HG03565 (cell line): ENCODE measurements around the gene ANKMY1.
A peak's percentile ranks its signal among the peaks of the same experiment; 100 is the strongest.

ENCODE experiments used
- ATAC-seq: cut with Tn5 transposase; IDR thresholded peaks from one replicate; pipeline ENCODE4 v1.9.1; 2021; ENCODE audit warnings: mild to moderate bottlenecking, moderate library complexity; ENCODE audit not compliant: unreplicated experiment

Gene ANKMY1

DNA sequence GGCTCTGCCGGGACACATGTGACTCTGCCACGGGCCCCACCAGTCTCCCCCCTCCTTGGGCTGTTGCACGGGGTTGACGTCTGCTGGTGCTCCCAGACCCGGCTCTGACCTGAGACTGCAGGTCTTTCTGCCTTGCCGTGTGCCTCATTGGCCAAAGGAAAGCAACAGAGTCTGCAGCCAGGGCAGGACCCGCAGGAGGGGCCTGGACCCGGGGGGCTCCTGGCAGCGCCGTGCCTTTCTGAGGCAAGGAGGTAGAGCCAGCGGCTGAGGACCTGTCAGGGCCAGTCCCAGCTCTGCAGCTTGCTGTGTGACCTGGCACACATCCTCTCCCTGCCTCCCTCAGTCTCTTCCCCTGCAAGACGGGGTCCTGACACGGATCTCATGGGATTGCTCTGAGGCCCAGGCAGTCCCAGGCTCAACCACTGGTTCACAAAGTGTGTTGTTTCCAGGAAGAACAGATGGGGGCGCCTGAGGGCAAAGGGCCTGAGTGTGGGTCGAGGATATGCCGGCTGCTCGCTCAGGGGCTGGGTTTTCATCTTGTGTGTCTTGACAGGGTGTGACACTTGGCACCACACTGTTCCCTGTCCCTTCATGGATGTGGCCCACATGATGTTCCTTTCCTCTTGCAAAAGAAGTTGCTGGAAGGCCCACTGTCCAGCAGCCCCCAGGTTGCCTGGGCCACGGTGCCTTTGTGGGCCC lies 37.7 kb upstream of the ANKMY1 start:
- ATAC-seq, result no peak

DNA sequence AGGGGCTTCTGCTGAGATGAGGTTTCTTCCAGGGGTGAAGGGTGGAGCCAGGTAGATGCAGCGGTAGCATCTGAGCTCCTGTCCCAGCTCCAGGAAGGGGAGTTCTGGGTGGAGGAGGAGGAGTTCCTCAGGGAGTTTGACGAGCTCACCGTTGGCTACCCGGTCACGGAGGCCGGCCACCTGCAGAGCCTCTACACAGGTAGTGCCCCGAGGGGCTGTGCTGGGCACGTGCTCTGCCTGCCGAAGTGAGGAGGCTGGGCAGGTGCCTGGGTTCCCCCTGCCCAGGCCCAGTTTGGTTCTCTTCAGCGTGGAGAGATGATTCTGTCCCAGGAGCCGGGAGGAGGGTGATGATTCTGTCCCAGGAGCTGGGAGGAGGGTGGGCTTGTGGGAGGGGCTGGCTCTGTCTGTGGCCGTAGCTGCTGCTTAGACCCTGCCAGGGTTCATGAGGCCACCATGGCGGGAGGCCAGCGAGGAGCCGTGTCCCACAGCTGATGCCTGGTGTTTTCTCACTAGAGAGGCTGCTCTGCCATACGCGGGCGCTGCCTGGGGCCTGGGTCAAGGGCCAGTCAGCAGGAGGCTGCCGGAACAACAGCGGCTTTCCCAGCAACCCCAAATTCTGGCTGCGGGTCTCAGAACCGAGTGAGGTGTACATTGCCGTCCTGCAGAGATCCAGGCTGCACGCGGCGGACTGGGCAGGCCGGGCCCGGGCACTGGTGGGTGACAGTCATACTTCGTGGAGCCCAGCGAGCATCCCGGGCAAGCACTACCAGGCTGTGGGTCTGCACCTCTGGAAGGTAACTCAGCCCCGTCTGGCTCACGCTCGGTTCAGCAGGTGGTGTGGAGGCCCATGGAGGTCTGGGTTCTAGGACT lies 37.0 kb upstream of the ANKMY1 start:
- ATAC-seq, result no peak

DNA sequence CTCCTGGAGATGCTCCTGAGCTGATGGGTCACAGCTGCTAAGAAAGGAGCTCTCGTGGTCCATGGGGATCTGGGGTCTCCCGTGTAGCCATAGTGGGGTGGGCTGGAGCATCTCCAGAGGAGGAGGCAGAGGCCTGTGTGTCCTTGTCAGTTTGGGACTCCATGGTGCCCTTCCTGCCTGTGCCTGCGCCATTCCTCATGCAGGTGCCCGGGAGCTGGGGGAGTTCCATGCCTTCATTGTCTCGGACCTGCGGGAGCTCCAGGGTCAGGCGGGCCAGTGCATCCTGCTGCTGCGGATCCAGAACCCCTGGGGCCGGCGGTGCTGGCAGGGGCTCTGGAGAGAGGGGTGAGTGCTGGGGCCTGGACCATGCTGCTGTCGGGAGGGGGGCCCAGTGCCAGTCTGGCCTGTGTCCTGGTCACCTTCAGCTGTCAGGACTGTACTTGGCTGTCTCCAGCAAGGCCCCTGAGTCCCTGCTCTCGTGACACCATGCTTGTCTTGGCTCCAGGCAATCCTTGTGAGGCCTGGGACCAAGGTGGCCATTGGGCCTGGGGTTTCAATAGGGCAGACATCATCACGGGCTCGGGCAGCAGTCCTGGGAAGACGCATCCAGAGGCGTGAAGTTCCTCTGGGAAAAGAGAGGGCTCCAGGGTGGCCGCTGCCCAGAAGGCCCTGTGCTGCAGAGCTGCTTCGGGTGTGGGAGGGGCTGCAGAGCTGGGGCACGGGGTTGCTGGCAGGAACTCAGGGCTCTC lies 36.1 kb upstream of the ANKMY1 start:
- ATAC-seq, result no peak

DNA sequence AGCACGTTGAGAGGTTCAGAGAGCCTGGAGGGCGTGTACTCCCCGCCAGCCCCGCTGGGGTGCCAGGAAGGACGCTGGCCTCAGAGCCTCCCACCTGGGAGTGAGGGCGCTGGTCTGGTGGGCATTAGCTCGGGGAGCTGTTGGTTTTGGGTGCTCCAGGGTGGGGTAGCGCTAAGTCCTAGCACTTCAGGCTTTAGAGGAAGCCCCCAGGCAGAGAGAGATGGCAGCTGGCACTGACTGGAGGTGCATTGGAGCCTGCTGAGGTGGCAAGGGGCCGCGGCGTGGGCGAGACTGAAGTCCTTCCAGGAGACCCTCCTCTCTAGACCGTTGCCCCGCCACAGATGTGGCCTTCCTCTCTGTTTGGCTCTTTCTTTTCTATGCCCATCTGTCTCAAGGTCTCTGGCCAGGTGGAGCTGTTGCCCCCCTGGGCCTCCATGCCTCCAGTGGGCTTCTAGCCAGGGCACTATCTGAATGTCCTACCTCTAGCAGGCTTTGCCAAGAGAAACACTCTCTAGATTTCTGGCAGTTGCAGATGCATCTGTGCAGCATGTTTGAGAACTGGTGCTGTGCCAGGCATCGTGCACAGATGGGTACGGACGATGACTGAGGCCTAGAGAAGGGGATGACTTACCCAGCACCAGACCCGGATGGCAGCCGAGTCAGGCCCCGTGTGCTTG lies 35.4 kb upstream of the ANKMY1 start:
- ATAC-seq, result no peak

DNA sequence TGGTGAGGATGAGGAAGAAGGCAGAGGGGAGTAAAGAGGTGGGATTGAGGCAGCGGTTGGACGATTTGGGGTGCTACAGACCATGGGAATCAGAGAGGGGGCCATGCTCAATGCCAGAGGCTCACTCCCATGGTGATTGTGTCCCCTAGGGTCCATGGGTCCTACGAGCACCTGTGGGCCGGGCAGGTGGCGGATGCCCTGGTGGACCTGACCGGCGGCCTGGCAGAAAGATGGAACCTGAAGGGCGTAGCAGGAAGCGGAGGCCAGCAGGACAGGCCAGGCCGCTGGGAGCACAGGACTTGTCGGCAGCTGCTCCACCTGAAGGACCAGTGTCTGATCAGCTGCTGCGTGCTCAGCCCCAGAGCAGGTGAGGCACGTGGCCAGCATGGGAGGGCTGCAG lies 34.0 kb upstream of the ANKMY1 start:
- no peak for ATAC-seq

DNA sequence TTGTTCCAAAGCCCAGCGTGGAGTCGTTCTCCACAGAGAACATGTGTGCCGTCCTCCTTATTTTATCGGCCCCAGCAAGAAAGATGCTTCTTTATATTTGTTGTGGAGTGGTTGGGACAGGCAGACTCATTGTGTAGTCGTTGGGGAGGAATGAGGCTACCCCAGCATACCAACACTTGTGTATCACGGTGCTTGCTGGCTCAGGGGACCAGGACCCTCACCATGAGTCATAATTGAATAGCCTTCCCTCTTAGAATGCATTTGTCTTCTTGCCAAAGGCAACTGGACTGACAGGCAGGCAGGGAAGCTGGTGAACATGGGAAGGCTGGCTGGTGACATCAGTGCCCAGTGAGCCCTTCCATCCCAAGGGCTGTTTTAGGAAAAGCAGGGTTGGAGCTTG lies 33.4 kb upstream of the ANKMY1 start:
- ATAC-seq, result no peak

DNA sequence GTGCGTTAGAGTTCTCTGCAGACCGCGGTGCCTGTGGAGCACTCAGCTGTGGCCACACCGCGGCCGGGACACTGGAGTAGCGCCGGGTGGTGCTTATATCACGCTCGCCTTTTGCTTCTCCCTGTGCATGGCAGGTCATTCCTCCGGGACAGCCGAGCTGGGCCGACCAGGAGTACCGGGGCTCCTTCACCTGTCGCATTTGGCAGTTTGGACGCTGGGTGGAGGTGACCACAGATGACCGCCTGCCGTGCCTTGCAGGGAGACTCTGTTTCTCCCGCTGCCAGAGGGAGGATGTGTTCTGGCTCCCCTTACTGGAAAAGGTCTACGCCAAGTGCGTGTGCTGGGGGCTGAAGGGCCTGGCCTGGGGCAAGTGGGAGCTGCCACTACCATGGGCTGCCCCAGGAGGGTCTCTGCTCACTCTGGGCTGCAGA lies 32.9 kb upstream of the ANKMY1 start:
- ATAC-seq, result no peak

DNA sequence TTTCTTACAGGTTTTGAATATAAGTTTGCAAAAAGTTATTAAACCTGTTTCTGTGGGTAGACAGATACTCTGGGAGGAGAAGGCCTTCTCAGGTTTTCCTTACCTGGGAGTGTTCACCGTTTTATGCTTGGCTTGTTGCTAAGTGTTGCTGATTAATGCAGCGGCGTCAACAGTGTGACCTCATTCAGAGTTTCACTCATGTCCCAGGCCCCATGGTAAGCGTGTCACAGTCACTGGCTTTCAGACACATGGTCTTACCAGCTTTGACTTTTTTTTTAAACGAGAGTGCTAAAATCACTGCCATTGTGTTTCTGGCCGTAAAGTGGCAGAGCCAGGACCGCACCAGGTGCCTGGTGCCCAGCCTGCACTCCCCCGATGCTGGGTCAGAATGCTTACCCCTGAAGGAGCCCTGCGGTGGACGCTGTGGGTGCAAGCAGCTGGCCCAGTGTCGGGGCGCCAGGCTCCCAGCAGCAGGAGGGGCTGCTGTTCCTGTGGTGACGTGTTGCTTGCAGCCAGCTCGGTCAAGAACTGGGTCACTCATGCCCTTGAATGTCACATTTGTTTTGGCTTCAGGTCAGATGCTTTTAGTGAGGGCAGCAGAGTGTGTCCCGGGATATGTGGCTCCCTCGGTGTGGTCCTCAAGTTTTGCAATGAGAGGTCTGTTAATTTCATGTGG lies 32.2 kb upstream of the ANKMY1 start:
- no peak for ATAC-seq

DNA sequence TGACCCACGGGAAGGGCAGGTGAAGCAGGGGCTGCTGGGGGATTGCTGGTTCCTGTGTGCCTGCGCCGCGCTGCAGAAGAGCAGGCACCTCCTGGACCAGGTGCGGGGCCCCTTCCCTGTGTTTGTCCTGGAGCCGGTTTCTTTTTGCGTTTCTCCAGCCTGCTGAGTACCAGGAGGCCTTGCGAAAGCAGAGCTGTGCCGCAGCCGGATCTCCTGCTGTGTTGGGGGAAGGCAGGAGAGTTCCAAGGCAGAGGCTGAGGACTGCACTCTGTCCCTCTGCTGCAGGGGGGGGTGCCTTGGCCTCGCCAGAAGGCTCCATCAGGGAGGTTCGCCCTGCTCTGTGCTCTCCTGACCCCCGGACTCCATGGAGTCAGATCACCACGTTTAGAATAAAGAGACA lies 31.6 kb upstream of the ANKMY1 start:
- ATAC-seq, result no peak

DNA sequence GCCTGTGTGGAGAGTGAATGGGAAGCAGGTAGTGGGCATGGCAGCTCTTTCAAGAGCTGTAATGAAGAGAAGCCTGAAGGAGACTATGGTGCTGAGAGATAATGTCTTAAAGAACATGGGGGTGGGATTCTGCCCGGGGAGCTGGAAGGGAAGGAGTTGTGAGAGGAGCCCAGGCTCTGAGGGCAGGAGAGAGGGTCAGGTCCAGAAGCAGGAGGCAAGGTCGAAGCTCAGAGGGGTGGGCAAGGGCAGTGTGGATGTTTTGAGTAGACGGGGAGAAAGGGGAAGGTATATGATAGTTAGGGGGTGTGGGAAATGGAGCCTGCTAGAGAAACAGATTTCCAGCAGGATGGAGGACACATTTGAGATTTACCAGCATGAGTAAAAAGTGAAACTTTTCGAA lies 30.9 kb upstream of the ANKMY1 start:
- no peak for ATAC-seq

DNA sequence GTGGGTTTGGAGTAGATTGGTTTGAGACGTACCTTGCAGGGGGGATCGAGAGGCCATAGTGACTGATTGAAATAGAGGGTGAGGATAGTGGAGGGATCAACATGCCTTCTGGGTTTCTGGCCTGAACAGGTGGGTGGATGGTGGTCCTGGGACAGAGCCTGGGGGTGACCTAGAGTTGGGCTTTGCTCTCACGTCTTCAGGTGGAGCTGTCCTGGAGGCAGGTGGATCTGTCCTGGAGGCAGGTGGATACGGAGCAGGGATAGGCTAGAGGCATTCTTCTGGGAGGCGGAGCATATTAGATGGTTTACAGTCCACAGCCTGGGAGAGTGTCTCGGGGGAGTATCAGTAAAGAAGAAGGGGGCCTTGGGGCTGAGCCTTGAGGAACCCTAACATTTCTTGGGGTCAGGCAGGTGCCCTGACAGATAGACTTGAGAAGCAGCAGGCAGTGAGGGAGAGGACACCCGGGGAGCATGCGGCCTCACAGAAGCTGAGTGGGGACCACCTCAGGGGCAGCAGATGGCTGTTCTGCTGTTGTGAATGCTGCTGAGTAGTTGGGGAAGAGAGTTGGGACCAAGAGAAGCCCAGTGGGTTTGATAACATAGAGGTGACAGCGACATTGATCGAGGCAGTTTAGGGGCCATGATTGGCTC lies 30.3 kb upstream of the ANKMY1 start:
- ATAC-seq, result no peak

DNA sequence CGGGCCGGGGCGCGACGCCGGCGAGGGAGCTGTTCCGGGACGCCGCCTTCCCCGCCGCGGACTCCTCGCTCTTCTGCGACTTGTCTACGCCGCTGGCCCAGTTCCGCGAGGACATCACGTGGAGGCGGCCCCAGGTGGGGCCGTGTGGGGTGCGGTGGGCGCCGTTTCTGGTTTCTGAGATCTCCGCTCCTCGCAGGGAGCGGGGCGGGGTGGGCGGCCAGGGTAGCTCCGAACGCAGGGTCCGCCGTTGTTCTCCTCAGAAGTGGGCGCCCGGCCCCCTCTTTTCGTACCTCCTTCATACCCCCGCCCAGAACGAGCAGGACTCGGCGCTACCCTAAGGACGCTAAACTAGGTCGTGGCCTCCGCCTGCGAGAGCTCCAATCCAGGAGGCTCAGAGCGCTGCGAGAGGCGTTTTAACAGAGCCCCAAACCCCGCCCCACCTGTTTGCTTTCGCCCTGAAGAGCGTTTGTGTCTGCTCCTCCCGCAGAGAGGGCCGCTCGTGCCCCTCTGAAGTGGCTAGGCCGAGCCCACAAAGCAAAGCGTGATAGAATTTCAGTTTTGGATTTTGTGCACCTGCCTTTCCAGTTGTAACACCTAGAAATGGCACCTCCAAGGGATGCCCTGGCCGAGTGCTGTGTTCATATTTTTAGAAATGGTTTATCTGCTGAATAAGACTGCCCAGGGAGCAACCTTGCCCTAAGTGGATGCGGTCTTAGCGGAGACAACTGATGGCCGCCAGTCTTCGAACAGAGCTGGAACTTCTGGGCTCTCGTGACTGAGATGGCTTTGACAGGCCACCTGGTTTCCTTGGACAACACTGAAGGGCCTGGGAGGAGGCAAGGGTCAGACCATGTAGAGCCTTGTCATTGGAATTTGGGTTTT lies 29.4 kb upstream of the ANKMY1 start:
- ATAC-seq, result peak; percentile 1

DNA sequence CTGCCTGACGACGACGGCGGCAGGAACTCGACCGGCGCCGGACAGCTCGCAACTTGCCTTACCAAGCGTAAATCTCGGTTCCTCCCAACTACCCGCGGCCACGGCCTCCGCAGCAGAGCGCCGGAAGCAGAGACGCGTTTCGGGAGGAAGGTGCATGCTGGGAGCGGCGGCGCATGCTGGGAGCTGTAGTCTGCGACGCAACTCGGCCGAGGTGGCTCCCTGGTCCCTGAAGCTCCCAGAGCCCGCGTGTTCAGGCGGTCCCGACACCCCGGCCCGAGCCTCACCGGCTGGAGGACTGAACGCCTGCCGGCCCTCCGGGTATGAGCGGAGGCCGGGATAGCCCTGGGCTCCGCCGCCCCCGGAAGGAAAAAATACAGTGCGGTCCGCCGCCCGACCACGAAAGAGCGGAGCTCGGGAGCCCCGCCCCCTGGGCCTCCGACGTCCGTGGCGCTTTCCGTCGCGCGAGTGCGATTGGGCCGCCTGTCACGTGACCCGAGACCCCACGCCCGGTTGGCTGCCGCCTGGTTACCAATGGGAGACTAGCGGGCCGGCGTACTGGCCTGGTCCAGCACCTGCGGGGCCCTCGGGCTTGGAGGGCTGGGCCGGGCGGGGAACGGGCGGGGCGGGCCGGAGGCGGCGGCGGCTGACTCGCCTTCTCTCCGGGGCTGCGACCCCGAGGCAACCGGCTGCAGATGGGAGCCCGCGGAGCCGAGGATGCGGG lies 28.6 kb upstream of the ANKMY1 start, which contains the start of gene CAPN10:
TSS of gene CAPN10 (plus strand) at position 537 of the 721 bp plus-strand sequence. CDS start at position 715, 178 bp downstream.
- peak; percentile 52 for ATAC-seq

DNA sequence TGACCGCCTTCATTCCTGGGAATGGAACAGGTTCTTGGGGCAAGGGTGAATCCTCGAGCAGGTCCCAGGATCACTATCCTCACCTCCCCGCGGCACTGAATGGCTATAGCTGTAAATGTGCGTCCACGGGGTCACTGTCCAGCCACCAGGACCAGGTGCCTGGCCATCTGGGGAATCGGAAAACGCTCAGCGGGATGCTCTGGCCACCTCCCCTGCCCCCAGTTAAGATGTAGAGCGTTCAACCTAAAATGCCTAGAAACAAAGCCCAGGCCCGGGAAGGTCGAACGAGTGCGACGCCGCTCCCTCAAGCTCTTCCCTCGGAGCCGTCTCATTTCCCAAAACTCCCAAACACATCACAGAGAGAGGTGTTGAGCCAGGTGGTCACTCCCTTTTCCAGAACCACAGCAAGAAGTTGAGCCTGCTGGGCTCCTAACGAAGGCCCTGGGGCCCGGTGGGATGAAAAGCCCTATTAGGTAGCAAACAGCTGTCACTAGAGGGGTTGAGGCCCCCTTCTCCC lies 28.0 kb upstream of the ANKMY1 start:
- ATAC-seq, result no peak

DNA sequence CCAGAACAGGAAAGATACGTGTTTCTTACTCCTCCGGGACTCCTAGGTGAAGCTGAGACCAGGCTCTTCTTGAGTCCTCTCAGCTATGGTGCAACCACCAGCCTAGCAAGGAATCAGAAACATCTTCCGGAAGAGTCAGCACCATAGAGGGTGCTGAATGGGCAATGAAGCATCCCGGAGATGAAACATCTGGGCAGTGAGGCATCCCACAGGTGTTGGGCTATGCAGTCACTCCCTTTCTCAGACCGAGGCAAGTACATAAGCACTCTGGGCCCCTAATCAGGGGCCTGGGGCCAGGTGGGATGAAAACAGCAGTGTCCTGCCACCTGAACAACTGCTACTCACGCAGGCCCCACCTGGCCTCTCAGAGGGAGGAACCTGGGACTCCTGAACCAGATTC lies 27.3 kb upstream of the ANKMY1 start:
- peak; percentile 10 for ATAC-seq

DNA sequence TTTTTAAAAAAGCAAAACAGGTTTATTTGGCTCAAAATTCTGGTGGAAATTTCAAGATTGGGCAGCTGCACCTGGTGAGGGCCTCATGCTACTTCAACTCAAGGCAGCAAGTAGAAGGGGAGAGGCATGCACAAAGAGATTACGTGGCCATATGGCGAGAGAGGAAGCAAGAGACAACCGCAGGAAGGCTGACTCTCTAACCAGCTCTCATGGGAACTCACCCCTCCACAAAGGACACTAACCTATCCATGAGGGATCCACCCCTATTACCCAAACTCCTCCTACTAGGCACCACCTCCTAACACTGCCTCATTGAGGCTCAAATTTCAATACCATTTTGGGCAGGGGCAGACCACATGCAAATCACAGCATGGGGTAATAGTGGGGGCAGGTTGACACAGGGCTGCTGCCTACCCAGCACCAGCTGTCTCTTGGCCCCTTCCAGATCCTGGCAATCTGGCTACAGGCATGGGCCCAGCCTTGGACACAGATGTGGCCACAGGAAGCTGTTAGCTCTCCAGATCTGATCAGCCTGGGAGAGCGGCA lies 26.8 kb upstream of the ANKMY1 start:
- ATAC-seq, result peak; percentile 47

DNA sequence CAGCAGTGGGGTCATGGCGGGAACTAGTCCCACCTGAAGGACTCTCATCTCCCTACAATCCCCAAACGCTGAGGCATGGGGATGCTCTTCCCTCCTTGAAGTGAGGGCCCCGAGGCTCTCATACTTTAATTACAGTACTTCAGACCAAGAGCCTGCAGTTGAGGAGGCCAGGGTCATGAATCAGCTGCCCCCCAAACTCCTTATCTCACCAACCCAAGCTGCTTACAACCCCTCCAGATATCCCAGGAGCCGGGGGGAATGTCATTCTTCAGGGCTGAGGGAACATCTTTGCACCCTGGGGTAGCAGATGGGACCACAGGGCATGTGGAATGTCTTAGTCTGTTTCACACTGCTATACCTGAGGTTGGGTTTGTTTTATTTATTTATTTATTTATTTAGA lies 26.0 kb upstream of the ANKMY1 start:
- no peak for ATAC-seq

DNA sequence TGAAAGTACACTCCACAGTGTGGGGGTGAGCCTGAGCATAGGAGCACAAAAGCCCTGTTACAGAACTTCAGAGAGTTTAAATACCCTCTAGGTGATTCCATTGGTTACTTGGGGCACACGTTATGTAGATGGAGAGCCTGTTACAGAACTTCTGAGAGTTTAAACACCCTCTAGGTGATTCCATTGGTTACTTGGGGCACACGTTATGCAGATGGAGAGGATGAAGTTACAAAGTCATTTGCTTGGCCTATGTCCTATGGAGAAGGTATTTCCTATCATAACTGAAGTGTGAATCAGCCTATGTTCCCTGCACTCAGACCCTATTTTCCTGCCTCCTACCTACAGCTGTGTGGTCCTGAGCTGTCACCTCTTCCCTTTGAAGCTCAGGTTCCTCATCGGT lies 25.0 kb upstream of the ANKMY1 start:
- ATAC-seq, result no peak
